H9 (cell line): ENCODE measurements around the gene ZNF483. TPM values are rescaled to one million over a fixed set of nuclear protein-coding genes. Genes with fewer than 3 reads are reported as not detected.

ENCODE experiments used
- DNase-seq: peaks from one replicate; pipeline ENCODE4 v3.0.0-alpha.2; 2017
- H2AFZ ChIP-seq: one replicate; pipeline ENCODE4 v1.6.1; 2013; ENCODE audit warnings: mild to moderate bottlenecking, low read length, control low read depth, moderate library complexity
- H2AK5ac ChIP-seq: 2 replicates; pipeline ENCODE4 v1.6.1; 2013; ENCODE audit warnings: low read length, control low read depth, mixed read lengths; ENCODE audit not compliant: insufficient read length
- H2BK120ac ChIP-seq: one replicate; pipeline ENCODE4 v1.6.1; 2013; ENCODE audit warnings: low read depth, mild to moderate bottlenecking, low read length, control low read depth, inconsistent platforms; ENCODE audit not compliant: poor library complexity, severe bottlenecking
- H2BK12ac ChIP-seq: 2 replicates; pipeline ENCODE4 v1.6.1; 2013; ENCODE audit warnings: low read length, control low read depth, mixed read lengths, low read depth; ENCODE audit not compliant: insufficient read length
- H2BK15ac ChIP-seq: 2 replicates; pipeline ENCODE4 v1.6.1; 2013; ENCODE audit warnings: low read depth, low read length, control low read depth
- H2BK20ac ChIP-seq: one replicate; pipeline ENCODE4 v1.6.1; 2013; ENCODE audit warnings: low read depth, mild to moderate bottlenecking, low read length, control low read depth, inconsistent platforms; ENCODE audit not compliant: poor library complexity, severe bottlenecking
- H2BK5ac ChIP-seq: 2 replicates; pipeline ENCODE4 v1.6.1; 2013; ENCODE audit warnings: low read length, control low read depth, mixed read lengths; ENCODE audit not compliant: insufficient read length
- H3K14ac ChIP-seq: 2 replicates; pipeline ENCODE4 v1.6.1; 2013; ENCODE audit warnings: low read length, control low read depth; ENCODE audit not compliant: insufficient read depth
- H3K18ac ChIP-seq: 2 replicates; pipeline ENCODE4 v1.6.1; 2013; ENCODE audit warnings: low read depth, mild to moderate bottlenecking, mixed read lengths, low read length, control low read depth; ENCODE audit not compliant: insufficient read length
- H3K23ac ChIP-seq: 2 replicates; pipeline ENCODE4 v1.6.1; 2013; ENCODE audit warnings: low read length, control low read depth, mixed read lengths, low read depth; ENCODE audit not compliant: insufficient read length
- H3K23me2 ChIP-seq: 2 replicates; pipeline ENCODE4 v1.6.1; 2013; ENCODE audit warnings: low read depth, mild to moderate bottlenecking, mixed read lengths, low read length, control low read depth; ENCODE audit not compliant: insufficient read length, poor library complexity, severe bottlenecking
- H3K27ac ChIP-seq: 2 replicates; pipeline ENCODE4 v1.5.1; 2013; ENCODE audit warnings: low read length, control low read depth, mixed read lengths, low read depth; ENCODE audit not compliant: insufficient read length
- H3K27me3 ChIP-seq: 2 replicates; pipeline ENCODE4 v1.6.1; 2013; ENCODE audit warnings: low read length, control low read depth, inconsistent platforms; ENCODE audit not compliant: insufficient read depth
- H3K4ac ChIP-seq: 2 replicates; pipeline ENCODE4 v1.6.1; 2013; ENCODE audit warnings: low read depth, mild to moderate bottlenecking, control low read depth, inconsistent platforms, low read length, moderate library complexity
- H3K4me1 ChIP-seq: 2 replicates; pipeline ENCODE4 v1.6.1; 2013; ENCODE audit warnings: low read length, control low read depth, inconsistent platforms; ENCODE audit not compliant: insufficient read depth
- H3K4me2 ChIP-seq: 2 replicates; pipeline ENCODE4 v1.6.1; 2013; ENCODE audit warnings: low read length, control low read depth, mixed read lengths; ENCODE audit not compliant: insufficient read length, insufficient read depth
- H3K56ac ChIP-seq: 2 replicates; pipeline ENCODE4 v1.6.1; 2013; ENCODE audit warnings: low read depth, mild to moderate bottlenecking, mixed read lengths, low read length, control low read depth; ENCODE audit not compliant: insufficient read length
- H3K79me1 ChIP-seq: 2 replicates; pipeline ENCODE4 v1.6.1; 2013; ENCODE audit warnings: low read depth, mild to moderate bottlenecking, moderate library complexity, low read length, control low read depth, inconsistent platforms; ENCODE audit not compliant: insufficient read depth, poor library complexity, severe bottlenecking
- H3K79me2 ChIP-seq: 2 replicates; pipeline ENCODE4 v1.6.1; 2013; ENCODE audit warnings: low read length, control low read depth, inconsistent platforms; ENCODE audit not compliant: insufficient read depth
- H3K9ac ChIP-seq: 2 replicates; pipeline ENCODE4 v1.6.1; 2013; ENCODE audit warnings: low read length, control low read depth, mixed read lengths; ENCODE audit not compliant: insufficient read length; ENCODE audit errors: extremely low read depth
- H3K9me3 ChIP-seq: one replicate; pipeline ENCODE4 v1.6.1; 2013; ENCODE audit warnings: low read depth, low read length, inconsistent platforms; ENCODE audit not compliant: control insufficient read depth
- H3T11ph ChIP-seq: one replicate; pipeline ENCODE4 v1.6.1; 2013; ENCODE audit warnings: mild to moderate bottlenecking, low read length, control low read depth, inconsistent platforms
- H4K20me1 ChIP-seq: one replicate; pipeline ENCODE4 v1.6.1; 2013; ENCODE audit not compliant: control insufficient read depth, insufficient read length, insufficient read depth
- H4K5ac ChIP-seq: 2 replicates; pipeline ENCODE4 v1.6.1; 2013; ENCODE audit warnings: low read depth, mild to moderate bottlenecking, mixed read lengths, low read length, control low read depth; ENCODE audit not compliant: insufficient read length
- H4K8ac ChIP-seq: replicated peaks from 2 replicates; pipeline ENCODE4 v1.6.1; 2013; ENCODE audit warnings: low read length, control low read depth, mixed read lengths, low read depth; ENCODE audit not compliant: insufficient read length
- H4K91ac ChIP-seq: 2 replicates; pipeline ENCODE4 v1.6.1; 2013; ENCODE audit warnings: low read depth, mild to moderate bottlenecking, moderate library complexity, mixed read lengths, low read length, control low read depth; ENCODE audit not compliant: insufficient read length
- H3K27ac Mint-ChIP-seq, 3 experiments: 2 replicates in 2 of 3; 3 replicates in 1 of 3; pipeline ENCODE4 v1.8.0; 2020 to 2021; ENCODE audit warnings: mixed read lengths in 3 of 3, mild to moderate bottlenecking in 1 of 3, moderate library complexity in 1 of 3
- H3K27me3 Mint-ChIP-seq: 2 replicates; pipeline ENCODE4 v1.8.0; 2021; ENCODE audit warnings: low read depth, mild to moderate bottlenecking, moderate library complexity, mixed read lengths
- H3K36me3 Mint-ChIP-seq, 3 experiments: 2 replicates in 2 of 3; 3 replicates in 1 of 3; pipeline ENCODE4 v1.8.0; 2020 to 2021; ENCODE audit warnings: low read depth in 3 of 3, mixed read lengths in 3 of 3; ENCODE audit not compliant: insufficient read depth in 1 of 3
- H3K4me1 Mint-ChIP-seq, 2 experiments: 2 replicates each; pipeline ENCODE4 v1.8.0; 2020; ENCODE audit warnings: mixed read lengths in 2 of 2
- H3K4me3 Mint-ChIP-seq, 2 experiments: 2 replicates in 1 of 2; 3 replicates in 1 of 2; pipeline ENCODE4 v1.8.0; 2020 to 2021; ENCODE audit warnings: mild to moderate bottlenecking in 2 of 2, mixed read lengths in 2 of 2, moderate library complexity in 1 of 2
- H3K9me3 Mint-ChIP-seq, 2 experiments: 2 replicates in 1 of 2; 3 replicates in 1 of 2; pipeline ENCODE4 v1.8.0; 2020; ENCODE audit warnings: mild to moderate bottlenecking in 2 of 2, mixed read lengths in 2 of 2, moderate library complexity in 1 of 2
- WGBS: extraction: QIAGEN DNeasy Blood & Tissue Kit; methylation state at CpG from one replicate; pipeline ENCODE4 v1.1.7; 2013; ENCODE audit warnings: missing lambda C conversion rate, low lambda C conversion rate, mixed read lengths; ENCODE audit not compliant: insufficient read length; ENCODE audit errors: extremely low coverage; 5-methylcytosine and 5-hydroxymethylcytosine counted together
- total RNA-seq: library from RNA; stranded (reverse); gene quantifications from 2 replicates; pipeline ENCODE4 v1.2.1, GENCODE V29; 2021
- TF ChIP-seq, protein P1 (sequence below): fragments of 200-600 bp; sonication (generic); conservative IDR thresholded peaks from 3 replicates; pipeline ENCODE4 v1.8.0; 2021; ENCODE audit warnings: antibody characterized with exemption, mild to moderate bottlenecking

ZNF483 gene
- total RNA-seq, 1 experiment from 2014 or later = 48.1 TPM

DNA sequence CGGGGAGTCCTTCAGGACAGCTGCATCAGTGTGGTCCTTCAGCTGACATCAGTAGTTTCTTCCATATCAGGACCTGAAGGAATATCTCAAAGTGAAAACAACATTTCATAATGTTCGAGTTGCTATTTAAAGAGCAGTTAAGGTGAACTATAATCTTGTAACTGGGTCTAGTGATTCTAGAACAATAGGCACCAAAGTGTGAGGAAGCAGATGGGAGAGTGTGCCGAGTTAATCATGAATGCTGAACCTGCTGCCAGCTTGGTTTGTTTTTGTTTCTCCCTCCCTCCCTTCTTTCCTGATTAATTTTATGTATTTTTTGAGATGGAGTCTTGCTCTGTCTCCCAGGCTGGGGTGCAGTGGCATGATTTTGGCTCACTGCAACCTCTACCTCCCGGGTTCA is 78.1 kb downstream of the ZNF483 start:
- H3K23ac ChIP-seq = no peak overlapping the region
- no peak overlapping the region for H3K4ac ChIP-seq
- no peaks in the 10 kb centered on the region for H3K79me1 ChIP-seq
- no peak overlapping the region for H2BK120ac ChIP-seq
- H3K23me2 ChIP-seq = peaks cover 15% of the 10 kb centered on the region
- no peak overlapping the region for H4K5ac ChIP-seq
- no peak overlapping the region for H3K4me3 Mint-ChIP-seq
- no peak overlapping the region for H4K91ac ChIP-seq
- H3K9me3 Mint-ChIP-seq = no peaks in the 10 kb centered on the region
- H3K18ac ChIP-seq = no peak overlapping the region
- no peaks in the 10 kb centered on the region for H3K4me1 ChIP-seq
- no peak overlapping the region for H3K9ac ChIP-seq
- no peak overlapping the region for H2BK20ac ChIP-seq
- H2BK12ac ChIP-seq = no peak overlapping the region
- no peaks in the 10 kb centered on the region for H3K9me3 ChIP-seq
- H2BK15ac ChIP-seq = no peak overlapping the region
- TF ChIP-seq, protein P1, sequence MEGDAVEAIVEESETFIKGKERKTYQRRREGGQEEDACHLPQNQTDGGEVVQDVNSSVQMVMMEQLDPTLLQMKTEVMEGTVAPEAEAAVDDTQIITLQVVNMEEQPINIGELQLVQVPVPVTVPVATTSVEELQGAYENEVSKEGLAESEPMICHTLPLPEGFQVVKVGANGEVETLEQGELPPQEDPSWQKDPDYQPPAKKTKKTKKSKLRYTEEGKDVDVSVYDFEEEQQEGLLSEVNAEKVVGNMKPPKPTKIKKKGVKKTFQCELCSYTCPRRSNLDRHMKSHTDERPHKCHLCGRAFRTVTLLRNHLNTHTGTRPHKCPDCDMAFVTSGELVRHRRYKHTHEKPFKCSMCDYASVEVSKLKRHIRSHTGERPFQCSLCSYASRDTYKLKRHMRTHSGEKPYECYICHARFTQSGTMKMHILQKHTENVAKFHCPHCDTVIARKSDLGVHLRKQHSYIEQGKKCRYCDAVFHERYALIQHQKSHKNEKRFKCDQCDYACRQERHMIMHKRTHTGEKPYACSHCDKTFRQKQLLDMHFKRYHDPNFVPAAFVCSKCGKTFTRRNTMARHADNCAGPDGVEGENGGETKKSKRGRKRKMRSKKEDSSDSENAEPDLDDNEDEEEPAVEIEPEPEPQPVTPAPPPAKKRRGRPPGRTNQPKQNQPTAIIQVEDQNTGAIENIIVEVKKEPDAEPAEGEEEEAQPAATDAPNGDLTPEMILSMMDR = no peak
- H2AK5ac ChIP-seq = no peak overlapping the region
- H3K36me3 Mint-ChIP-seq = no peaks in the 10 kb centered on the region; a peak in 1 of 7 replicates
- H4K8ac ChIP-seq = no peak overlapping the region
- H3K27ac ChIP-seq = no peak overlapping the region
- WGBS = no CpG with 5 or more reads among the region's 4 CpGs
- no peak overlapping the region for H3K4me2 ChIP-seq
- H3K14ac ChIP-seq = no peak overlapping the region
- no peak overlapping the region for H2BK5ac ChIP-seq
- DNase-seq = no peak
- H2AFZ ChIP-seq = no peak overlapping the region
- H3K56ac ChIP-seq = no peak overlapping the region
- no peak overlapping the region for H3T11ph ChIP-seq
- H3K27me3 ChIP-seq = no peaks in the 10 kb centered on the region
- peaks cover 12% of the 10 kb centered on the region for H3K27me3 Mint-ChIP-seq
- no peak overlapping the region for H3K27ac Mint-ChIP-seq
- H4K20me1 ChIP-seq = no peaks in the 10 kb centered on the region
- H3K79me2 ChIP-seq = no peaks in the 10 kb centered on the region
- H3K4me1 Mint-ChIP-seq = peaks cover 0 to 7% of the 10 kb centered on the region in 2 experiments; a peak in 1 of 4 replicates
